Measurements from ENCODE around the gene TPP2.

Gene TPP2

DNA sequence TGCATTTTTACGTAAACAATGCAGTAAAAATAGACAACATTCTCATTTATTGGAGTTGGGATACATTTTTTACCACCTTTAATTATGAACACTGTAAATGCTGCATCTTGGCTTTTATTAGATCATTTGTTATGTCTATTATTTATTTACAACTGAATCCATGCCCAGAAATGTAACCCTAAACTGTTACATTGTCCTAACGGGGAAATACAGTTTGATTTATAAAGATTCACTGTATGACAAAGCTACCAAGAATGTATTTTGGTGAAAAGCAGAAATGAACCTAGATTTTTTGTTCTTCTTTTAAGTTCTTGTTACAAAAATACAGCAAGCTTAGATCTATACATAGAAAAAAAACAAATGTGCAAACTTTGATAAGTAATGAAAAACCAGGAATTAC lies 97.0 kb downstream of the TPP2 start:
- peak in 1 of 2 experiments; percentile 19 for DNase-seq (ENCODE audit: low read depth in 2 of 2)

DNA sequence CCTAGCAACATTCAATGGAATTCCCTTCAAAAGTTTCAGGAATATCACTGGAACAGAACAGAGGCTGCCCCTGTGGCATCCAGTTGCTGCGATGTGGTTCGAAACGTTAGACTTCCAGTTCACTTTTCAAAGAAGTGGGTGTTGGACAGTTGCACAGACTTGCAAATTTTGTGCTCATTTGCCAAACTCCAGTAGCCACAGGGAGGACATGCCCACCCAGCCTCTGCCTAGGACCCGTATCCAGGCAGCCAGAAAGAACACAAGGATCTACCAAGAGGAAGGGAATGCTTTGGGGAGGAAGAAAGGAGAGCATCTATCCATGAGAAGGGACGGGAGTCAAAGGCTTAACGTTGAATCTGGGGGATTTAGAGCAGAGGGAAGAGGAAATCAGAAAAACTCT lies 98.2 kb downstream of the TPP2 start, which contains the start of gene METTL21C:
METTL21C (minus strand) TSS at position 108 of the 400 bp plus-strand sequence. CDS start 546 bp downstream, outside the sequence.
- DNase-seq (ENCODE audit: low read depth in 2 of 2), result no peak

DNA sequence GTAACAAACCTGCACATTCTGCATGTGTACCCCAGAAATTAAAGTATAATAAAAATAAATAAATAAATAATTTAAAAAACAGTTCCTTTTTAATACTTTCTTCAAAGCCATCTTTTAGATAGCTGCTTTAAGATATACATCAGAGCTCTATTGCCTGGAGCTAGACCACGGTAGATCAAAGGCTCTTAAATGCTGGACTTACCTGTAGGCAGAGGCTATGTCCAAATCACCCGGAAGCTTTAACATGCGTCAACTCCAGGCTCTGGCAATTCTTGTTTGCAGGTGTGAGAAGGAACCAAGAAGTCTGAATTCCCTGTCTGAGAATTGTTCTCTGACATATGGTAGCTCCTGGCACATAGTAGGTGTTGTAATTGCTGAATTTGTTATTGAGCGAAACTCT lies 99.7 kb downstream of the TPP2 start:
- no peak for DNase-seq (ENCODE audit: low read depth in 2 of 2)

DNA sequence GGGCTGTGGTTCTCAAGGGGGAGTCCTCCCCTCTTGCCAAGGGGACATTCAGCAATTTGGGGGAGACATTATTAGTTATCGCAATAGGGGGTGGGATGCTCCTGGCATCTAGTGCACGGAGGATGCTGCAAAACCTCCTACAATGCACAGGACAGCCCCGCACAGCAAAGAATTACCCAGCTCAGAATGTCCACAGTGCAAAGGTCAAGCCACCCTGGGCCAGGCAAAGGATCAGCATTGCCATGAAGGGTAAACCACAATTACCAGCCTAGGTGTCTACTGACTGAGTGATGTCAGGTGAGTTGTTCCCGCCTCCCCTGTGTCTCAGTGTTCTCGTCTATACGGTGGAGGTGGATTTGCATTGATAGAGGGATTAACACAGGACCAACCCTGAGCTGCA lies 100.5 kb downstream of the TPP2 start:
- no peak for DNase-seq (ENCODE audit: low read depth in 2 of 2)

GRCh38 chr13:102697929-102698648 lies 101.3 kb downstream of the TPP2 start:
- DNase-seq (ENCODE audit: low read depth in 2 of 2), result no peak

DNA sequence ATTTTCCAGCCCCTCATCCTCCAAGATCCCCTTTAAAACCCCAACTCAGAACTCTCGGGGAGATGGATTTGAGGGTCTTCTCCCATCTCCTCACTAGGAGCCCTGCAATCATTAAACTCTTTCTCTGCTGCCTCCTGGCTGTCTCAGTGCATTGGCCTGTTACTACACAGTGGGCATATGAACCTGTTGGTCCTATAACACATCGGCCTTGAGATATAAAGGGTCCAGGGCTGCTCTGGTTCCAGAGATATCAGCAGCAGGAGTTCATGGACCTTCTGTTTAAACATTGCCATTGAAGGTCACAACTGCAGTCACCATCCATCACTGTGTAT lies 101.8 kb downstream of the TPP2 start:
- DNase-seq (ENCODE audit: low read depth in 2 of 2), result no peak

GRCh38 chr13:102699504-102699903 lies 102.7 kb downstream of the TPP2 start:
- no peak for DNase-seq (ENCODE audit: low read depth in 2 of 2)

DNA sequence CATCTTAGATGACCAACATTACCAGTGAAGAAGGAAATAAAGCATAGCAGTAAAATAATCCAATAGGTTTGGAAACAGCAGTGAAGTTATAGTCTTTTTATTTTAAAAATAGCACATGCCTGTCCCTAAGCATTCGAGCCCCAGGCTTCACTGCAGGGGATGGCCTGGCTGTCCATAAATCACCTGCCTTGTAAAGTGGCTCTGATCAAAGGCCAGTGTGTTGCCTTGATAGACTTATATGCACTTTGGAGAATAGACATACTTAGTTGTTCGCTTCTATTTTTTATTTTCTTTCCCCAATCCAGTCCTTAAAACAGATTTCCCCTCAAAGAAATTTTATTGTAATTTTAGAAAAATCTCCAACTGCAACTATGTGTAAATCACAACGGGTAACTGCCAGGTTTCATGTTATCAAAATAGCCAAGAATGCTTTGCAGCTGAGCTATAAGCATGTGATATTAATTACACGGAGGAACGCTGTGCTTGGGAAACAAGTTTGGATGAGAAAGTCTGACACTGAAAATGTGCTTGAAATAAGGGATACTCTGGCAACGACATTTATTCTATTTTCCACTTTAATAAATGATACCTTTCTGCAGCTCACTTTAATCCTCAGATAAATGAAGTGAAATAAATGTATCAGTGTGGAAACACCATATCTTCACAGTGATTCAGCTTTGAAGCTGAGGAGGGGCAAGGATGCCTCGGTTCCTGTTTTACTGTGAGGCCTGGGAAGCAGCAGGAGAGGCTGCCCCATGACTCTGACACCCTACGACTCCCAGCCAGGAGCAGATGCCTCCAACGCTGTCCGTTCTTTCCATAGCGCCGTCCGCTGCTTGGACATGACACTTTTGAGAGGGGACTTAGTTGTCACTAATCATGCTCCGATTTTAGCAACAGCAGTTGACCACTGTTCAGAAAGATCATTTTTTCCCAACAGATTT lies 103.6 kb downstream of the TPP2 start:
- DNase-seq (ENCODE audit: low read depth in 2 of 2), result peak in 1 of 2 experiments; percentile 32

GRCh38 chr13:102701331-102701730 lies 104.5 kb downstream of the TPP2 start:
- DNase-seq (ENCODE audit: low read depth in 2 of 2), result no peak

DNA sequence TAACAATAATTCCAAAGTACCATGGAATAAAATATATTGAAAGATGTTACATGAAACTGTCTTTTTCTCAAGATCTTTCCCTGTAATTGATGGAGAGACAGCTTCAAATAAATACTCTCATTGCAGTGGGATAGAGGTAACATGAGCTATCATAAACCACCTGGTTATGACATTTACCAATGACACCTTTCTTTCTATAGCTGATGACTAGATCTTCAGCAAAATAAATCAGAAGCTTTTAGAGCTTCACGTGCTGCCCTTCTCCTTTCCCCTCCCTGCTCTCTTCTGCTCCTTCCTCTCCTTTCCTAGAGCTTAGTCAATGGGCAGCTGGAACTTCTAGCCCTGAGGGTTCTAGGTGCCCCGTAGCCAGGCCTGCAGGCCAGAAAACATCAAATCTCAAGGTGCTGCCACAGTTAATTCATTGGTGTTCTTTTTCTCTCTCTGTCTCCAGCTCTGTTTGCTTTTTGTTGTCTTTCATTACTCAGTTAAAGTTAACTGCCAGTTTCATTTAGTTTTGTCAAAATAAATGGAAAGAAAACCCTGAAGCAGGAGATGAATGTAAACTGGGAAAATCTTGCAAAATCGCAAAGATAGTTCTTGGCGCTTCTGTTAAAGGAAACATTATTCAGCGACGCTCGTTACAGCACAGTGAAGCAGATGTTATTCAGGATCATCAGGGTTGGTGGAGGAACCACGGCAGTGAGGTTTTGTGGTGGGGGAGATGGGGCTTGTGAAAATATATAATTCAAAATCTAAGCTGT lies 106.4 kb downstream of the TPP2 start:
- DNase-seq (ENCODE audit: low read depth in 2 of 2), result no peak

- no peak for DNase-seq (ENCODE audit: low read depth in 2 of 2)
These were observed 106.9 kb downstream of the TPP2 start for GRCh38 chr13:102703726-102704035.

GRCh38 chr13:102704238-102705058 lies 107.7 kb downstream of the TPP2 start:
- DNase-seq (ENCODE audit: low read depth in 2 of 2), result no peak

GRCh38 chr13:102707467-102707866 lies 110.7 kb downstream of the TPP2 start:
- DNase-seq (ENCODE audit: low read depth in 2 of 2), result peak; percentile 95 to 96

DNA sequence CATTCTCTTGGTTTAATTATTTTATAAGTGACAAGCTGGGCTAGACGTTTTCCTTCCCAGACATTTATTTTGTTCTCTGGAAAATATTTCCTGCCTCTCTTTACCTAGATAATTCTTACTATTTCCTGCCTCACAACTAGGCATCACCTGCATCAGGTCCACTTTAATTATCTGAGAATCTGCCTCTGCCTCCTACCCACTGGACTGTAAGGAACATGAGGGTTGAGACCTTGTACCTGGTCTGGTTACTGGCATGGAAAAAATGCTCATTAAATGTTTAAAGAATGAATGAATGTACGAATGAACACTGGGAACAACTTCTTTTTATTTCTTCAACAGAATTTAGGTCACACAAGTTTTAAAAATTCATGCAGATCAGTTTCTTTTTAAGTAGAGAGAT lies 111.4 kb downstream of the TPP2 start:
- no peak for DNase-seq (ENCODE audit: low read depth in 2 of 2)

DNA sequence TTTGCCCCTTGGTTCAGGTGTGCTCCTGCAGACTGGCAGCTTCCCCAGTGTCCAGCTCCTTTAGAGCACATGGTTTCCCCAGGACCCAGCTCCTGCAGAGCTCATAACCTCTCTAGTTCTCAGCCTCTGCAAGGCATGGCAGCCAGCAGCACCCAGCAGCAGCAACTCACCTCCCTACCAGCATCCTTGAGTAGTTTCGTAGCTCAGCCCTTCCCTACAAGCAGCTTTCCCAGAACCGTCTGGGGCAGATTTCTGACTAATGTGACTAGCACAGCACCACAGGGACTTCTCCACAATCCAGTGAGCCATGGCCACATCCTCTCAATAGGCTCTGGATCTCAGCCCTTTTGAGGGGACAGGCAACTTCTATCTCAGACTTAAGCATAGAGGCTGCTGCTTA lies 112.2 kb downstream of the TPP2 start:
- DNase-seq (ENCODE audit: low read depth in 2 of 2), result no peak

GRCh38 chr13:102709536-102709935 lies 112.8 kb downstream of the TPP2 start:
- DNase-seq (ENCODE audit: low read depth in 2 of 2), result no peak

GRCh38 chr13:102710261-102710679 lies 113.5 kb downstream of the TPP2 start:
- DNase-seq (ENCODE audit: low read depth in 2 of 2), result no peak

GRCh38 chr13:102715447-102715846 lies 118.7 kb downstream of the TPP2 start:
- DNase-seq (ENCODE audit: low read depth in 2 of 2), result no peak

GRCh38 chr13:102718746-102719145 lies 122.0 kb downstream of the TPP2 start:
- DNase-seq (ENCODE audit: low read depth in 2 of 2), result no peak

GRCh38 chr13:102721800-102722231 lies 125.0 kb downstream of the TPP2 start:
- DNase-seq (ENCODE audit: low read depth in 2 of 2), result no peak

GRCh38 chr13:102724923-102725322 lies 128.1 kb downstream of the TPP2 start:
- DNase-seq (ENCODE audit: low read depth in 2 of 2), result peak; percentile 42 to 49
